ENCODE data around the gene MLLT11.
"Not testable (repeated sequence)": the region's sequence is repeated elsewhere in the genome, so short reads cannot be mapped to it uniquely, and the experiment has no call there.

Gene MLLT11

DNA sequence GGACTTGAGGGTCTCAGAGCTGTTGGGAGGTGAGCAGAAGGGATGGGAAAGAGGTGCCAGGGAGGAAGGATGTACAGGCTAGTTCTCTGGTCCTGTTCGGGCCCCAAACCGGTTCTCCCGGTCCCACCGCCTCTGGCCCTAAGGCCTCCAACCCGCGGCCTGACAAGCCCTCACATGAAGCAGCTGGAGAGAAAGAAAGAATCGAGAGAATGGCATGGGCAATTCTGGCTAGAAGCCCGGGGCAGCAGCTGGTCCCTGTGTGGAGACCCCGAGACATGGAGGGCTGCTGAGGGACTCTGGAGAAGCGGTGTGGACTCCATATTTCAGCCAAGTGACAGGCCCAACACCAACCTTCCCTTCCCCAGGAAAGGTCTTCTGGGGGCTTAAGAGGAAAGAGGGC lies 1.5 kb upstream of the MLLT11 start:
- no peak for DNase-seq

DNA sequence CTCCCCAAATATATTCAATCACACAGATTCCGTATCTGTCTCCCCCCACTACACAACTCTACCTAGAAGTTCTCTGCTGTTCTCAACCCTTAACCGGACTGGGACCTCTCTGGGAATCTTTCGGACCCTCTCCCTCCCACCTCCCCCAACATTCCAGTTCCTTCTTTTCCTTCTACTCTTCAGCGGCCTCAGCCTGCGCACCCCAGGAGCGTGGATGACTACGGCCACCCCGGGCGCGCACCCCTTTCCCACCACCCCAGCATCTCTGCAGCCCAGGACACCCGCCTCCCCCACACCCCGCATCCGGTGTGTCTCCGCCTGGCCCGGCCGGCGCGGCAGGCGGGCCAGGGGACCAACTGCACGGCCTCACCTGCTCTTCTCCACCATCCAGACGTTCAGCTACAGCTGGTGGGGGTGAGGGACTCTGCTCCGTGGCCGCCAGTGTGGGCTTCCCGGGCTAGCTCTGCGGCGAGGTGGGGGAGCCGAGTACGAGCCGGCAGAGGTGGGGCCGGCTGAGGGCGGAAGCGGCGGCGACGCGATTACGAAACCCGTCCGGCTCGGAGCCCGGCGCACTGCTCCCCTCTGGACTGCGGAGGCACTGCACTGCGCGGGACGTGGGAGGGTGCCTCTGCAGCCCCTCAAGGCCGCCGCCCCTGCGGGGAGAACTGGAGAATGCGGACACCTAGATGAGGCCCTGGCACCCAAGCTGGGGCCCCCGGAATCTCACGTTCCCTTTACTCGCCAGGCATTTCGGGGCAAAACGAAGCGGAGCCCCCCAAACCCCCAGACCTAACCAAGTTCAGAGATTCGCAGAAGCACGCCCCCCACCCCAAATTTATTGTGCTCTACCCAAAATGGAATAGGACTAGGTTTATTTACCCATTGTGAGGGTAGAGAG lies 839 bp upstream of the MLLT11 start, which contains the start of gene CDC42SE1:
Gene CDC42SE1, minus strand, starts transcription at position 514 of the 898 bp plus-strand sequence. CDS start 3,892 bp downstream, outside the sequence.
- DNase-seq: peak; percentile 86

DNA sequence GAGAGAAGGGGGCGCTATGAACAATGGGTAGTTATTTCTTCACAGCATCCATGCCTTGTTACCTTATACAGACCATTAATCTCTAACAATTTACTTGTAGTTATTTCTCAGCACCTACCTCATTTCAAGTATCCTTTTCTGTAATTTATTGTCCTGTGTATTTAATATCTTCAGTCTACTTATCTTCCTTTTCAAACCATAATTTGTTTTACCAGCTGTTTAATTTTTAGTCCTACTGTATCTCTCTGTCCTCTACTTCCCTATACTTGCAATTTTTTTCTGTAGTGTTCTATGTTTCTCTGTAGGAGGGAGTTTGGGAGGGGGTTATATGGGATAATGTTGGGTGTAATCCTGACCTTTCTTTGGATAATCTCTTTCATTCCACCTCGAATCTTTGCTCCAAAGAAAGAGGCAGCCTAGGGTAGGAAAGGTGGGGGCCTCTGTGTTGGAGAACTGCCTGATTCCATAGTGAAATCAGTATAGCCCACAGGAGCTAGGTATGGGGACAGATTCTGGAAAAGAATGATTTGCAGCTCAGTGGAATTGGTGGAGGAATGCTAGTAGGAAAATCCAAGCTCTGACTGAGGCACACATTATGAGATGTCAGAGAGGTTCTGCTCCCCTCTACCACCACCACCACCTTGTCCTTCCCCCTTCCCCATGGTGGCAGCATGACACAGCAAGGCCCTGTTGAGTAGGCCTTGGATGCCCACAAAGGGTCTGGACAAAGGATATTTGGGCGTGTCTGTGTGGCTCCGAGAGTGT lies 642 bp downstream of the MLLT11 start:
- DNase-seq: no peak

DNA sequence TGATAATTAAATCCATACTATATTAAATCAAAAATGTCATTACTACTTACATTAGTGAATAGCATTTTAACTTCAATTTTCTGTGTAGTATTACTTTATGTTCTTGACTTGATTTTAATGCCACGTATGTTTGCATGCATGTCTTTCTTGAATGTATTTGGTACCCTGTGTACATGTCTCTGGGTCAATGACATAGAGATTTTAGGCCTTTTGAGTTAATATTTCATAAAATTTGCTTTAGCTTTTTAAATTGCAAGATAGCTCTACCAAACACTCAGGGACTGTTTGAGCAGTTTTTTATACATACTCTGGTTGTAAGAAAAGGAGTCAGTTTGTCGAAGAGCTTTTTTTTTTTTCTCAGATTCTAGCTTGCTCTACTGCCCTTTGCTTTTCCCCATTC lies 1.5 kb downstream of the MLLT11 start:
- no peak for DNase-seq

DNA sequence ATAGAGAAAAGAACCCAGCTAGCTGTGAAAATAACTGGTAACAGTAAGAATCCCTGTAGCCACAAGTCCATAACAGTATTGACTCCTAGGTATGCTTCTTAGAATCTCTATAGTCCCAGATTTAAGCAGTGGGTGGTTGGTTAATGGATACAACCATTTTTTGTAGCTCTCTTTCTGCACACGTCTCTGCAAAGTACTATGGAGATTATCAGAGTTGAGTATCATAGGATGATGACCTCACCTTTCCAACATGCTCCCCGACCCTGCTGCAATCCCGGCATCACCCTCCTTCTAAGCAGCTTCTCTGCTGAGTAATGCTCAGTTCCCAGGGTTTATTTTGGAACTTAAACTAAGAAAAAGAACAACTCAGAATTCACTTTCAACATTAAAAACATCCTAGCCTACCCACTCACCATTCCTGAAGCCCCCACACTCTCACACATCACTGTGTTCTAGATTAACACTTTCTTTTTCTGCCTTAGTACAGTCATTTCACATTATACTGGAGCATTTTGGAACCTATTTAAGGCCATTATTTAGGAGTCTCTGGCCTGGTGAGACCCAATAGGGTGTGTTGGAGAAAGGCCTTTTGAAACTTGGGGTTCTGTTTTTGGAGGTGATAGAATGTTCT lies 2.7 kb downstream of the MLLT11 start:
- no peak for DNase-seq

DNA sequence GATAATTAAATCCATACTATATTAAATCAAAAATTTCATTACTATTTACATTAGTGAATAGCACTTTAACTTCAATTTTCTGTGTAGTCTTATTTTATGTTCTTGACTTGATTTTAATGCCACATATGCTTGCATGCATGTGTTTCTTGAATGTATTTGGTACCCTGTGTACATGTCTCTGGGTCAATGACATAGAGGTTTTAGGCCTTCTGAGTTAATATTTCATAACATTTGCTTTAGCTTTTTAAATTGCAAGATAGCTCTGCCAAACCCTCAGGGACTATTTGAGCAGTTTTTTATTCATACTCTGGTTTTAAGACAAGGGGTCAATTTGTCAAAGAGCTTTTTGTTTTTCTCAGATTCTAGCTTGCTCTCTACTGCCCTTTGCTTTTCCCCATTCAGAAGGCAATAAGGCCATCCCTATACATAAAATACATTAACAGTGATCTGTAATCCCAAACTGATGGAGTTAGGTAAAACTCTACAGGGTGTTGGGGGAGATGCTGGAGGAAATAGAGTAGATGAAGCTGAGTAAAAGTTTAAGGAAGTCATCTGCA lies 5.0 kb downstream of the MLLT11 start:
- no peak for DNase-seq

DNA sequence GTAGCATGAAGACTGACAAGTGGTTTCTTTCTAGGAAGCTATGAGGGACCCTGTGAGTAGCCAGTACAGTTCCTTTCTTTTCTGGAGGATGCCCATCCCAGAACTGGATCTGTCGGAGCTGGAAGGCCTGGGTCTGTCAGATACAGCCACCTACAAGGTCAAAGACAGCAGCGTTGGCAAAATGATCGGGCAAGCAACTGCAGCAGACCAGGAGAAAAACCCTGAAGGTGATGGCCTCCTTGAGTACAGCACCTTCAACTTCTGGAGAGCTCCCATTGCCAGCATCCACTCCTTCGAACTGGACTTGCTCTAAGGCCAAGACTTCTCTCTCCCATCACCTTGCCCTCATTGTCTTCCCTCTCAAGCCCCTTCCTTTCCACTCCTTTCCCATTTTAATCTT lies 7.0 kb downstream of the MLLT11 start:
- DNase-seq: no peak

DNA sequence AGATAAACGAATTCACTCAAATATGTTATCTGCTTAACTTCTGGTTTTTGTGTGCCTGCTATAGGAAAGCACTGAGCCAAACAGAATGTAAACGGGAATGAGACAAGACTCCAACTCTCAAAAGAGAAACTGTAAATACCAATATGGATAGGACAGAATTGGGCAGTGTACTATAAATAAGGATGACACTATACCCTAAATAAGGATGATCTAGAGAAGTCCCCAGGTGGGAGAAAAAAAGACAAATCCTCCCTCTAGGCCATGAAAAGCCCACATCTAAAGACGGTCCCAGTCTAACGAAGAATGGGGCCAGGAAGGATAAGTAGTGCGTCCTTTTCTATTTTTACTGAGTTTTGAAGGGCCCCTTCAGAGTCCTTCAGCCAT lies 8.9 kb downstream of the MLLT11 start:
- no peak for DNase-seq

DNA sequence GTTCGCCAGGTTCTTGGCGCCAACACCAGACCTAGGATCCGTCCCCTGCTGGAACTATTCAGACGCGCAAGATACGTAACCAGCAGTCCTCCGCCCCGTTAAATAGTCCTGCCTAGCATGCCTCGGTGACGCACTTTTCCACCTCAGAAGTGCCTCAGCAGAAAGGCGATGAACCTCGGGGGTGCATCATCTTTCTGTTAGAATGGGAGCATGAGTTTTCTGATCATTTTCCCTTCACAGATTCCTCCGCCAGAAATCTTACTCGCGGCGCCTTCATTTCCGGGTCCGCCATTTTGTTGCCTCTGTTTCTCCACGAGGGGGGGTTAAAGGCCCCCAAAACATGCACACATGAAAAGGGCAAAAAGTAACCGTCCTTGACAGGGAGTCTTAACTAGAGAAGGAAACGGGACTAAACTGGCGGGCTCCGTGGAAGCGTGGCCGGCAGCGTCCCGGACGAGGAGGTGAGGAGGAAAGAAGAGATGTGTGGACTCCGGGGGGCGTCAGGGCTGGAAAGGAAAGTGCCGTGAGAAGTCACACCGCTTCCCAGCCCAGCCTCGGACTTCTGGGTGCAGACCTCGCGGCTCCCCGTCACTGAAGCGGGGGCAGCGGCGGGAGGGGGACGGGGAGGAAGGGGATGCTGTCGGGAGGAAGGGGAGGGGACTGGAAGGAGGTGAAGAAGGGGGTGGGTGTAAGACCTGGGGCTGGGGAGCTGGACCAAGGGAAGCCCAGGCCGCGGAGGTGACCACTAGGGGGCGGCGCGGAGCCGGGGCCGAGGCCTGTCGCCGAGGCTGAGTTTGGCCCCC lies 10.5 kb downstream of the MLLT11 start, which contains the start of gene GABPB2:
Gene GABPB2, plus strand, starts transcription at position 288 of the 803 bp plus-strand sequence. CDS start 17,429 bp downstream, outside the sequence.
- DNase-seq: peak; percentile 89

DNA sequence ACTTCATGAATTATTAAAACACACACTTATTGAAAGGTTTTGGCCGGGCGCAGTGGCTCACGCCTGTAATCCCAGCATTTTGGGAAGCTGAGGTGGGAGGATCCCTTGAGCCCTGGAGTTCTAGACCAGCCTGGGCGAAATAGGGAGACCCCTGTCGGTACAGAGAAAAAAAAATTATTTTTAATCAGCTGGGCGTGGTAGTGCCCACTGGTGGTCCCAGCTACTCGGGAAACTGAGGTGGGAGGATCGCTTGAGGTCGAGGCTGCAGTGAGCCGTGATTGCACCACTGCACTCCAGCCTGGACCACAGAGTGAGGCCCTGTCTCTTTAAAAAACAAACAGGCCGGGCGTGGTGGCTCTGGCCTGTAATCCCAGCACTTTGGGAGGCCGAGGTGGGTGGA lies 12.0 kb downstream of the MLLT11 start:
- DNase-seq: no peak

DNA sequence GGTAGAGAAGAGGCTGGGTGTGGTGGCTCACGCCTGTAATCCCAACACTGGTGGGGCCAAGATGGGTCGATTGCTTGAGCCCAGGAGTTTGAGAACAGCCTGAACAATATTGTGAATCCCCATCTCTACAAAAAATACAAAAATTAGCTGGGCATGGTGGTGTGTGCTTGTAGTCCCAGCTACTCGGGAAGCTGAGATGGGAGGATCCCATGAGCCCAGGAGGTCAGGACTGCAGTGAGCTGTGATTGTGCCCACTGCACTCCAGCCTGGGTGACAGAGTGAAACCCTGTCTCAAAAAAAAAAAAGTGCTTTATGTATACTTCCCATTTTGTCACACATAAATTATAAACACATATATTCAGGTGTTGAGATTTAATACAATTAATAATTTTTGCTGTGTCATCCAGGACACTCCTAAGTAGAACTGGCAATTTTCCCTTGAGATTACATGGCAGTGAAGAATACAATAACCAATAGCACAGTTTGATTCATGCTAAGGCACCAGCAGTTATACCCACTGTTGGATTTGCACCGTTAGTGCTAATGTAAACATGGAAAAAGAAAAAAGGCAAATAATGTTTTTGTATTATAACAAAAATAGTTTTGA lies 25.9 kb downstream of the MLLT11 start:
- DNase-seq: no peak

DNA sequence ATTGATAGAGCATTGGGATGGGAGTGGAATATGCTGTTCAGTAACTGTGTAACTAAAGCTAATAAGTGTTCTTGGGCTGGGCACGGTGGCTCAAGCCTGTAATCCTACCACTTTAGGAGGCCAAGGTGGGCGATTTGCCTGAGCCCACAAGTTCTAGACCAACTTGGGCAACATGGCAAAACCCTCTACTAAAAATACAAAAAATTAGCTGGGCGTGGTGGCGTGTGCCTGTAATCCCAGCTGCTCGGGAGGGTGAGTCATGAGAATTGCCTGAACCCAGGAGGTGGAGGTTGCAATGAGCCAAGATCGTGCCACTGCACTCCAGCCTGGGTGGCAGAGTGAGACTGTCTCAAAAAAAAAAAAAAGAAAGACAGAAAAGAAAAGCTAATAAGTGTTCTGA lies 37.2 kb downstream of the MLLT11 start:
- DNase-seq: not testable (repeated sequence)

DNA sequence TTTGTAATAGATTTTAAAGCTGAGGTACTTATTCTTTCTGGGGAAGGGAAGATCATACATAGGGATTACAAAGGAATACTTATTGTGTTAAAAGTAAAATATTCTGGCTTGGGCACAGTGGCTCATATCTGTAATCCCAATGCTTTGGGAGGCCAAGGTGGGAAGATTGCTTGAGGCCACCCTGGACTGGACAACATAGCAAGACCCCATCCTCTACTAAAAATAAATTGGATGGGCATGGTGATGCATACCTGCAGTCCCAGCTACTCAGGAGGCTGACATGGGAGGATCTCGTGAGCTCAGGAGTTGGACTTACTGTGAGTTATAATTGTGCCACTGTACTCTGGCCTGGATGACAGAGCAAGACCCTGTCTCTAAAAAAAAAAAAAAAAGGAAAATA lies 37.9 kb downstream of the MLLT11 start:
- DNase-seq: no peak

DNA sequence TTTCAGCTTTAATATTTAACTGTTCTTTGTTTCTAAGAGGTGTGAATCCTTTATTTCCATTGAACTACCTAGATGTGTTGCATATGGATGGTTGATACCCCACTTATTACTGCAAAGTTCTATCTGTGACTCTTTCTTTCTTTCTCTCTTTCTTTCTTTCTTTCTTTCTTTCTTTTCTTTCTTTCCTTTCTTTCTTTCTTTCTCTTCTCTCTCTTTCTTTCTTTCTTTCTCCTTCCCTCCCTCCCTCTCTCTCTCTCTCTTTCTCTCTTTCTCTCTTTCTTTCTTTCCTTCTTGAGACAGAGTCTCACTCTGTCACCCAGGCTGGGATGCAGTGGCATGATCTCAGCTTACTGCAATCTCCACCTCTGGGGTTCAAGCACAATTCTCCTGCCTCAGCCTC lies 44.4 kb downstream of the MLLT11 start:
- no peak for DNase-seq

DNA sequence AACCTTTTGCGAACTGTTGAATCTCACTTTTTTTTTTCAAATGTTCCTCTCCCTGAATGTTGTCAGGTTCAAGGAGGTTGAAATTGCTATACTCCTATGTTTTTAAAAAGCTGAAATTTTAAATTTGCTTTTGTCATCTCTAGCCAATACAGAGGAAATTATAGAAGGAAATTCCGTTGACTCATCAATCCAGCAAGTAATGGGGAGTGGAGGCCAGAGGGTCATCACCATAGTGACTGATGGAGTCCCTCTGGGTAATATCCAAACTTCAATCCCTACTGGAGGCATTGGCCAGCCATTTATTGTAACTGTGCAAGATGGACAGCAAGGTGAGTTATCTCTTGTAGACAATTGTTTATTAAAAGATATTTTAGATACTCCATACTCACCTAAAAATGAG lies 46.7 kb downstream of the MLLT11 start:
- no peak for DNase-seq

DNA sequence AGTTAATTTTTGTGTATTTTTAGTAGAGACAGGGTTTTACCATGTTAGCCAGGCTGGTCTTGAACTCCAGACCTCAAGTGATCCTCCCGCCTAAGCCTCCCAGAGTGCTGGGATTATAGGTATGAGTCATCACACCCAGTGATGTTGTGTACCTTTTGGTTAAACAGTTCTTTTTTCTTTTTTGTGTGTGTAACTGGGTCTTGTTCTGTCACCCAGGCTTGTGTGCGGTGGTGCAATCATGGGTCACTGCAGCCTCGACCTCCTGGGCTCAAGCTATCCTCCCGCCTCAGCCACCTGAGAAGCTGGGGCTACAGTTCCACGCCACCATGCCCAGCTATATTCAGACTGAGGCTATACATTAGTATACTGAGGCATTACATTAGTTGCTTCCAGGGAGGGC lies 48.1 kb downstream of the MLLT11 start:
- DNase-seq: no peak

DNA sequence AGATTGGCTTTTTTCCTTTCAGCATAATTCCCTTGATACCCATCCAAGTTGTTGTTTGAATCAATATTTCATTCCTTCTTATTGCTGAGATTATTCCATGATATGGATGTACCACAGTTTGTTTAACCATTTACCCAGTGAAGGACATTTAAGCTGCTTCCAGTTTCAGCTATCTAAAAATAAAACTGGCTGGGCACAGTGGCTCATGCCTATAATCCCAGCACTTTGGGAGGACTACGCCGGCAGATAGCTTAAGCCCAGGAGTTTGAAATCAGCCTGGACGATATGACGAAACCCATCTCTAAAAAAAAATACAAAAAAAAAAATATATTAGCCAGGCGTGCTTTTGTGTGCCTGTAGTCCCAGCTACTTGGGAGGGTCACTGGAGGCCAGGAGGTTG lies 53.7 kb downstream of the MLLT11 start:
- no peak for DNase-seq
